Cardiac muscle cell (in vitro differentiated cells and primary cell): ENCODE results near the gene MAPK4. TPM values are rescaled to one million over a fixed set of nuclear protein-coding genes. Genes with fewer than 3 reads are reported as not detected.

Source experiments
- DNase-seq, 2 donors: peaks; one replicate each; pipeline versions ENCODE4 v3.0.0 to v3.0.0-alpha.2; 2010 to 2017; ENCODE audit warnings: low read depth in 1 of 2, low spot score in 1 of 2
- H3K27ac ChIP-seq: fragments of 200-600 bp; sonication (generic); 2 replicates; pipeline ENCODE4 v1.5.1; 2016
- H3K27me3 ChIP-seq: fragments of 200-600 bp; sonication (generic); 2 replicates; pipeline ENCODE4 v1.6.0; 2016; ENCODE audit warnings: control low read depth
- H3K36me3 ChIP-seq: fragments of 200-600 bp; sonication (generic); 2 replicates; pipeline ENCODE4 v1.5.1; 2016; ENCODE audit warnings: control low read depth
- H3K4me1 ChIP-seq: fragments of 200-600 bp; sonication (generic); 2 replicates; pipeline ENCODE4 v1.8.1; 2017; ENCODE audit warnings: low read depth, mild to moderate bottlenecking, mixed run types
- H3K4me3 ChIP-seq: fragments of 200-600 bp; sonication (generic); 2 replicates; pipeline ENCODE4 v1.5.1; 2016; ENCODE audit warnings: mild to moderate bottlenecking
- H3K9me3 ChIP-seq: fragments of 200-600 bp; sonication (generic); 2 replicates; pipeline ENCODE4 v1.5.1; 2017; ENCODE audit warnings: low read depth, mild to moderate bottlenecking, control low read depth
- CTCF ChIP-seq: IDR thresholded peaks from 2 replicates; pipeline ENCODE4 v1.5.1; 2012; ENCODE audit warnings: low read depth, mild to moderate bottlenecking, low read length
- polyA plus RNA-seq: library from polyadenylated mRNA; unstranded; fragments of >200 nt; fragmentation: Nextera tagmentation; extraction: Ambion mirVana; gene quantifications from 2 replicates; pipeline ENCODE4 v1.2.1, GENCODE V29; 2016
- total RNA-seq: library from RNA; depleted of rRNA; stranded (reverse); fragments of >200 nt; gene quantifications from 2 replicates; pipeline ENCODE4 v1.2.3, GENCODE V29; 2016

MAPK4 gene
- total and polyA plus RNA-seq, 2 experiments from 2014 or later: 36.9 to 68.9 TPM

DNA sequence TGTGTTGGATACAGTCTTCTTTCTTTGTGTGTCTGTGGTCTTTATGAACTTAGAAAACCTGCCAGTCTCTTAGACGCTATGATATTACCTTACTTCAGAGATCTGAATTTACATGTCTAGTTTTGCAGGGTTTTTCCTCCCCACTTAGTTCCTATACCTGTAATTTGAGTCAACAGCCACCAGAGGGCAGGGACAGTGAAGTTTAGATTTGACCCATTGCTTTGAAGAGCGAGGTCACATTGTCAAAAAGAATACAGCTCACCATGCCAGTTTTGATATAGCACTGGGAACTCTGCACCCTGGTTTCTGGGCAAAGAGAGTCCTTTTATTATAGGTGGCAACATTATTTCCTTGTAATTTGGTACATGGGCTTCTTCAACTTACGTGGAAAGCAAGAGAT, 102.3 kb downstream of the MAPK4 start:
- DNase-seq: no peak
- Histone ChIP-seq H3K27ac (no peak overlapping the region), H3K9me3 (no peaks in the 10 kb centered on the region), H3K36me3 (no peaks in the 10 kb centered on the region), H3K4me3 (no peak overlapping the region), H3K27me3 (no peaks in the 10 kb centered on the region), H3K4me1 (peaks cover 46% of the 10 kb centered on the region)
- peak; percentile 41 for TF ChIP-seq CTCF

DNA sequence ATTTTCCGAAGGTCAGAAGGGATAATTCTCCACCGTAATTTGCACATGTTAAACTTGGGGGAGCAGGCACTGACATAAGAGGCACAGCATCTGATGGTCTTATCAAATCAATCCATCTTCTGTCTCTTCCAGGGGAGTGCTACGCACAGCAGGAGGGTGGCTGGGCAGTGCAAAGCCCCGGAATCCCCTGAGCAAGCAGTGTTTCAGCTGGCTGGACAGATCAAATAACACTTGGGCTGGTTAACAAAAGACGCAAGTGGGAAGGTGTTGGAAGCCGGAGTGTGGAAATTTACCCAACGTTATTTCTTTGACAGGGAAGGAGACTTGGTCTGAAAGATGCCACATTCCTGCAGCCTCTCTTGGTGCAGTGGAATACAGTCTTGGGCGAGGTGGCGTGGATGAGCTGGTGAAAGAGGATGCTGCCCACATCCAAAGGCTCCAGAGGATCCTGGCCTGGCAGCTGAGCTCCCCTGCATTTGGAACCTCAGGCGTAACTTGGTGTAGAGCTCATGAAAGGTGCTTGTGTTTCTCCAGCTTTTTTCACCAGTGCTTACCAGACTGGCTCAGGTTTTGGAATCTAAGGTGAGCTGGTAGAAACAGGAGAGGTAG, 103.0 kb downstream of the MAPK4 start:
- Histone ChIP-seq H3K4me1 (peaks cover 41% of the 10 kb centered on the region), H3K27ac (peak overlapping the region; percentile 41), H3K4me3 (no peak overlapping the region), H3K27me3 (no peaks in the 10 kb centered on the region), H3K36me3 (no peaks in the 10 kb centered on the region), H3K9me3 (no peaks in the 10 kb centered on the region)
- DNase-seq: peak in 1 of 2 donors; percentile 57
- no peak for TF ChIP-seq CTCF

GRCh38 chr18:50663626-50664441, 103.9 kb downstream of the MAPK4 start:
- Histone ChIP-seq H3K36me3 (no peaks in the 10 kb centered on the region), H3K27me3 (no peaks in the 10 kb centered on the region), H3K4me1 (peaks cover 36% of the 10 kb centered on the region), H3K4me3 (no peak overlapping the region), H3K9me3 (no peaks in the 10 kb centered on the region), H3K27ac (no peak overlapping the region)
- DNase-seq: no peak
- TF ChIP-seq CTCF: no peak

DNA sequence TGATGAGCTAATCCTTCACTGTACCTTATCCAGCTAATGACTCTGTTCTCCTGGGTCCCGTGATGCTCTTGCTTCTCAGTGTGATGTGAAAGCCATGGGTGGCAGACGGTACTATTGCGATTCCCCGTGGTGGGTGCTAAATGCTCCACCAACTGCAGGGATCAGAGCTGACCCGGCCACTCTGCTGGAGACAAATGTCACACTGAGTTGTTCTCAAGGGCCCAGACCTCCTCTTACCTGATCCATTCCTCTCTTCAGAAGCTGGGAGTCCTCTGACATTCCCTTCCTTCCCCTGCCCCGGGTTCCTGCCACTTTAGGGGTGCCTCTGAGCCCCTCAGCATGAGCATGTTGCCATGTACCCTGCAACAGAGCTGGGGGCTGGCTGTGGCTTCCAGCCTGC, 105.1 kb downstream of the MAPK4 start:
- H3K27ac ChIP-seq: no peak overlapping the region
- peaks cover 32% of the 10 kb centered on the region for H3K4me1 ChIP-seq
- H3K36me3 ChIP-seq: no peaks in the 10 kb centered on the region
- no peak for DNase-seq
- H3K4me3 ChIP-seq: no peak overlapping the region
- no peak for TF ChIP-seq CTCF
- H3K27me3 ChIP-seq: no peaks in the 10 kb centered on the region
- H3K9me3 ChIP-seq: no peaks in the 10 kb centered on the region

DNA sequence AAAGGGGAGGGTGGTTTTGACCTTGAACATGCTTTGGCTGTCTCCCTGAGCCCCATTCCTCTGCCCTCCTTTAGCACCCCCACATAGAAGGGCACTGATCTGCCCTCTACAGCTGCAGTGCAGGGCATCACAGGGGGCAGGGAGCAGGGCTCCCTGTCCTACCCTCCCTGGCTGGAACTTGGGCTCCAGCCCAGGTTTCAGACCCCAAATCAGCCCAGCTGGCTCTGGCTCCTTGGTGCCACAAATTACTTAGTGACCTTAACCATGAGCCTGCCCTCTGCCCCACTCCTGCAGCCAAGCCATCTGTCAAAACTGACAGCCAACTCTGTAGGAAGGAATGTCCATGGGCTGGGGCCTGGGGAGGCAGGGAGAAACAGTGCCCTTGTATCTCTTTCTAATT, 105.6 kb downstream of the MAPK4 start:
- Histone ChIP-seq H3K27ac (peak overlapping the region; percentile 66), H3K27me3 (no peaks in the 10 kb centered on the region), H3K4me1 (peaks cover 27% of the 10 kb centered on the region), H3K9me3 (no peaks in the 10 kb centered on the region), H3K4me3 (no peak overlapping the region), H3K36me3 (no peaks in the 10 kb centered on the region)
- peak in 1 of 2 donors; percentile 60 for DNase-seq
- TF ChIP-seq CTCF: no peak
